Measurements from ENCODE around the gene EBF3.

Gene EBF3

GRCh38 chr10:129787557-129787956 is 176.5 kb downstream of the EBF3 start:
- no peak for DNase-seq

DNA sequence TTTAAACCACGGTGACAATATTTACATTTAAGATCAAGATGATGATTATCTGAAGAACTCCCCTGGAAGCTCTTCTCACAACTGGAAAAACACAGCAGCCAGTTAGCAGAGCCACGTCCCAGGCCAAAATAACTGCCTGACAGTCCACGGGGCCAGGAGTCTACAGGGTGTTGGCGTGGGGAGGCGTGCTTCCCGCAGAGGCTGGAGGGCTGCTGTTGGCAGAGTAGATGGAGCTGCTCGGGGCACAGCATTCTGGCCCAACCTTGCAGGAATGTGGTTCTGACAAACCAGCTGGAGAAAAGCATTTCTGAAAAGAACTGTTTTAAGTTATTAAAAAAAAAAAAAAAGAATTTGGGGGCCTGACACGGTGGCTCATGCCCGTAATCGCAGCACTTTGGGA is 177.9 kb downstream of the EBF3 start:
- DNase-seq: peak; percentile 32

- DNase-seq: peak; percentile 4
Observed at GRCh38 chr10:129785536-129785981, 178.5 kb downstream of the EBF3 start.
